ENCODE measurements around the gene PDE10A. TPM values are rescaled to one million over a fixed set of nuclear protein-coding genes. Genes with fewer than 3 reads are reported as not detected.

Gene PDE10A
- total and polyA plus RNA-seq, 2 of the 4 experiments (the other 2 are of a cell fraction), result 3.4 to 12.4 TPM

DNA sequence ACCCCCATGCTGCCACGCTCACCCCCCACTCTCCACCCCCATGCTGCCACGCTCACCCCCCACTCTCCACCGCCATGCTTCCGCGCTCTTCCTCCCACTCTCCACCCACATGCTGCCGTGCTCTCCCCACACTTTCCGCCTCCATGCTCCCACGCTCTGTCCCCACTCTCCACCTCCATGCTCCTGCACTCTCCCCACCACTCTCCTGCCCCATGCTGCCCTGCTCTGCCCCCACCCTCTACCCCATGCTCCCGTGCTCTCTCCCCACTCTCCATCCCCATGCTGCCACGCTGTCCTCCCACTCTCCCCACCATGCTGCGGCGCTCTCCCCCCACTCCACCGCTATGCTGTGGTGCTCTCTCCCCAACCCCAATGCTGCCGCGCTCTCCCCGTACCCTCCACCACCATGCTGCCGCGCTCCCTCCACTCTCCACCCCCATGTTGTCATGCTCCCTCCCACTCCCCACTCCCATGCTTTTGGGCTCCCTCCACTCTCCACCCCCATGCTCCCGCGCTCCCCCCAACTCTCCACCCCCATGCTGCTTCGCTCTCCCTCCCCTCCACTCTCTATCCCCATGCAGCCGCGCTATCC, 46.0 kb upstream of the PDE10A start:
- CTCF ChIA-PET, result no interaction called here
- Histone ChIP-seq H2BK5ac (ENCODE audit: low read depth, low read length, poor library complexity, severe bottlenecking) (no peak overlapping the region), H4K8ac (ENCODE audit: low read depth in 2 of 2, low read length in 2 of 2) (no peak overlapping the region), H2AK9ac (replicated peaks; ENCODE audit: low read depth, low read length, poor library complexity) (no peak overlapping the region), H3K36me3 (ENCODE audit: control insufficient read depth, insufficient read depth, low read length) (no peaks in the 10 kb centered on the region), H3K9me1 (ENCODE audit: insufficient read depth, low read length) (peaks cover 4% of the 10 kb centered on the region; the same call in 1 of the 2 replicates), H3K9ac (ENCODE audit: low read depth, low read length) (no peak overlapping the region), H4K20me1 (ENCODE audit: insufficient read depth, low read length) (no peaks in the 10 kb centered on the region; the same call in 1 of the 2 replicates), H3K27me3 (ENCODE audit: control insufficient read depth, insufficient read depth, low read length) (no peaks in the 10 kb centered on the region), H3K9me3 (ENCODE audit: control insufficient read depth, insufficient read depth, low read length) (no peaks in the 10 kb centered on the region), H4K91ac (ENCODE audit: insufficient read depth, low read depth, low read length) (no peak overlapping the region), H2AFZ (replicated peaks; ENCODE audit: low read length, poor library complexity) (no peak overlapping the region), H4K5ac (ENCODE audit: low read depth, low read length) (no peak overlapping the region), H3K18ac (ENCODE audit: low read depth, low read length) (no peak overlapping the region), H3K4me2 (ENCODE audit: low read depth, low read length) (no peak overlapping the region), H3K56ac (ENCODE audit: extremely low read depth, insufficient read depth, low read length) (no peak overlapping the region), H3K14ac (replicated peaks; ENCODE audit: low read depth, low read length) (no peak overlapping the region), H3K27ac (ENCODE audit: insufficient read depth, low read length) (no peak overlapping the region), H3K4ac (ENCODE audit: low read depth, low read length) (no peak overlapping the region), H2BK15ac (ENCODE audit: low read depth, low read length) (no peak overlapping the region), H3K23ac (ENCODE audit: low read depth, low read length) (no peak overlapping the region), H3K79me1 (ENCODE audit: low read depth in 1 of 2, low read length in 2 of 2) (no peaks in the 10 kb centered on the region), H3K4me1 (ENCODE audit: control insufficient read depth, insufficient read depth, low read length) (peaks cover 5% of the 10 kb centered on the region), H2BK20ac (ENCODE audit: low read depth, low read length) (no peak overlapping the region), H2AK5ac (ENCODE audit: low read depth, low read length) (no peak overlapping the region), H2BK120ac (ENCODE audit: low read depth, low read length) (no peak overlapping the region), H3K4me3 (ENCODE audit: insufficient read depth, low read depth, low read length) (no peak overlapping the region)
- intact Hi-C loops (cut with micrococcal nuclease), result no loop called here
- no TSS peak for BruUV-seq (replicated peaks)
- DNase-seq, result no peak
- in situ Hi-C loops (cut with MboI; ENCODE audit: low sequenced_read_pairs), result no loop called here
- POLR2A ChIA-PET (ENCODE audit: unreplicated experiment), result no interaction called here
- ATAC-seq (ENCODE audit: low read depth), result no peak
- dilution Hi-C loops (cut with HindIII; ENCODE audit: low sequenced_read_pairs, unreplicated experiment), result no loop called here
- 90% methylated on average over 16 of the region's 23 CpGs; no CpG with 5 or more reads in 1 of the 2 experiments for WGBS, 2 experiments (ENCODE audit: extremely low coverage in 2 of 2, insufficient read length in 1 of 2)
- no peak for TF ChIP-seq FOS (IDR thresholded peaks at IDR 0.05; ENCODE audit: low read depth, low read length)
- no peak for TF ChIP-seq MAFK (IDR thresholded peaks at IDR 0.05; ENCODE audit: low read depth, low read length)
- no peak for TF ChIP-seq BHLHE40 (IDR thresholded peaks at IDR 0.05; ENCODE audit: low read depth, low read length)
- TF ChIP-seq, protein P1, sequence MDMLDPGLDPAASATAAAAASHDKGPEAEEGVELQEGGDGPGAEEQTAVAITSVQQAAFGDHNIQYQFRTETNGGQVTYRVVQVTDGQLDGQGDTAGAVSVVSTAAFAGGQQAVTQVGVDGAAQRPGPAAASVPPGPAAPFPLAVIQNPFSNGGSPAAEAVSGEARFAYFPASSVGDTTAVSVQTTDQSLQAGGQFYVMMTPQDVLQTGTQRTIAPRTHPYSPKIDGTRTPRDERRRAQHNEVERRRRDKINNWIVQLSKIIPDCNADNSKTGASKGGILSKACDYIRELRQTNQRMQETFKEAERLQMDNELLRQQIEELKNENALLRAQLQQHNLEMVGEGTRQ (IDR thresholded peaks at IDR 0.05; ENCODE audit: low read depth, low read length), result no peak
- TF ChIP-seq NFE2L2 (IDR thresholded peaks at IDR 0.05; ENCODE audit: low read depth, low read length), result no peak
- TF ChIP-seq MXI1 (IDR thresholded peaks at IDR 0.05; ENCODE audit: borderline replicate concordance, low read depth, low read length), result no peak
- TF ChIP-seq, protein P2, sequence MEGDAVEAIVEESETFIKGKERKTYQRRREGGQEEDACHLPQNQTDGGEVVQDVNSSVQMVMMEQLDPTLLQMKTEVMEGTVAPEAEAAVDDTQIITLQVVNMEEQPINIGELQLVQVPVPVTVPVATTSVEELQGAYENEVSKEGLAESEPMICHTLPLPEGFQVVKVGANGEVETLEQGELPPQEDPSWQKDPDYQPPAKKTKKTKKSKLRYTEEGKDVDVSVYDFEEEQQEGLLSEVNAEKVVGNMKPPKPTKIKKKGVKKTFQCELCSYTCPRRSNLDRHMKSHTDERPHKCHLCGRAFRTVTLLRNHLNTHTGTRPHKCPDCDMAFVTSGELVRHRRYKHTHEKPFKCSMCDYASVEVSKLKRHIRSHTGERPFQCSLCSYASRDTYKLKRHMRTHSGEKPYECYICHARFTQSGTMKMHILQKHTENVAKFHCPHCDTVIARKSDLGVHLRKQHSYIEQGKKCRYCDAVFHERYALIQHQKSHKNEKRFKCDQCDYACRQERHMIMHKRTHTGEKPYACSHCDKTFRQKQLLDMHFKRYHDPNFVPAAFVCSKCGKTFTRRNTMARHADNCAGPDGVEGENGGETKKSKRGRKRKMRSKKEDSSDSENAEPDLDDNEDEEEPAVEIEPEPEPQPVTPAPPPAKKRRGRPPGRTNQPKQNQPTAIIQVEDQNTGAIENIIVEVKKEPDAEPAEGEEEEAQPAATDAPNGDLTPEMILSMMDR (conservative IDR thresholded peaks at IDR 0.05; ENCODE audit: low read depth, low read length), result no peak
- no peak for TF ChIP-seq RAD21 (IDR thresholded peaks at IDR 0.05; ENCODE audit: low read length)
- no peak for TF ChIP-seq POLR2A (IDR thresholded peaks at IDR 0.05; ENCODE audit: low read depth, low read length)
- TF ChIP-seq RCOR1 (IDR thresholded peaks at IDR 0.05; ENCODE audit: insufficient replicate concordance, low read length), result no peak
- no peak for TF ChIP-seq MAZ (IDR thresholded peaks at IDR 0.05; ENCODE audit: borderline replicate concordance, low read depth, low read length)
- TF ChIP-seq CHD1 (IDR thresholded peaks at IDR 0.05; ENCODE audit: low read depth, low read length), result no peak
- TF ChIP-seq, protein P3, sequence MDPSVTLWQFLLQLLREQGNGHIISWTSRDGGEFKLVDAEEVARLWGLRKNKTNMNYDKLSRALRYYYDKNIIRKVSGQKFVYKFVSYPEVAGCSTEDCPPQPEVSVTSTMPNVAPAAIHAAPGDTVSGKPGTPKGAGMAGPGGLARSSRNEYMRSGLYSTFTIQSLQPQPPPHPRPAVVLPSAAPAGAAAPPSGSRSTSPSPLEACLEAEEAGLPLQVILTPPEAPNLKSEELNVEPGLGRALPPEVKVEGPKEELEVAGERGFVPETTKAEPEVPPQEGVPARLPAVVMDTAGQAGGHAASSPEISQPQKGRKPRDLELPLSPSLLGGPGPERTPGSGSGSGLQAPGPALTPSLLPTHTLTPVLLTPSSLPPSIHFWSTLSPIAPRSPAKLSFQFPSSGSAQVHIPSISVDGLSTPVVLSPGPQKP (IDR thresholded peaks at IDR 0.05; ENCODE audit: borderline replicate concordance, low read depth, low read length), result no peak
- TF ChIP-seq SMC3 (IDR thresholded peaks at IDR 0.05; ENCODE audit: low read depth, low read length), result no peak
- no peak for TF ChIP-seq RFX5 (IDR thresholded peaks at IDR 0.05; ENCODE audit: low read depth, low read length)
- no peak for TF ChIP-seq CEBPB (IDR thresholded peaks at IDR 0.05; ENCODE audit: low read depth, low read length)
